Uterus (tissue), 2 donors: ENCODE measurements around the gene APC.

Source experiments
- POLR2A ChIP-seq, 2 donors: fragments of 450-650 bp; IDR thresholded peaks; one replicate each; pipeline ENCODE4 v1.6.1; 2016; ENCODE audit warnings: antibody characterized with exemption in 2 of 2, mild to moderate bottlenecking in 1 of 2, moderate library complexity in 1 of 2
- TF ChIP-seq, protein P1 (sequence below), 4 experiments: fragments of 200-600 bp in 2 of 4; fragments of 450-650 bp in 2 of 4; sonication (generic) in 2 of 4; IDR thresholded peaks; one replicate each; pipeline ENCODE4 v1.5.1; 2016 to 2019; ENCODE audit warnings: antibody characterized with exemption in 4 of 4, mild to moderate bottlenecking in 2 of 4, moderate library complexity in 1 of 4

DNA sequence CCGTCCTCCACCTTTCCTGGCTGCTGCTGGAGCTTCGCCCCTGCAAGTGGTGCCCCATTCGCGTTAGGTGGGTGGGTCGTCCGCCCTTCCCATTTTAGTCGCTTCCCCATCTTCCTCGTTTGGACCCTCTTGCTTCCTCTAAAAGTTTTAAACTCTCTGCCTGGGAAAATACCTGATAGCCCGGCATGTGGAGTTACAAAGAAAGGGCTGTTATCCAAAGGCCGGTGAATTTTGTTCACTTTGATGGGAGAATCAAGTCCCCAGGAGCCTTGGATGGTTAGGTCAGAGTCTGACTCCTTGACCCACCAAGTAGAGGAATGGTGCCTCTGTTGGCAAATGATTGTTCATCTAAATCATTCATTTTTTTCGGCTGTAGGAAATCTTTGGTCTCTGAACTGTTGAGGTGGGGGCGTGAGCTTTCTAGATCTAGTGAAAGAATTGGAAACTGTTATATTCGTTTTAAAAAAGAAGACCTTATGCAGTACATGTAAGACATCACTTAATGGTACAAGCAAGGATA lies 29.5 kb upstream of the APC start:
- TF ChIP-seq, protein P1, sequence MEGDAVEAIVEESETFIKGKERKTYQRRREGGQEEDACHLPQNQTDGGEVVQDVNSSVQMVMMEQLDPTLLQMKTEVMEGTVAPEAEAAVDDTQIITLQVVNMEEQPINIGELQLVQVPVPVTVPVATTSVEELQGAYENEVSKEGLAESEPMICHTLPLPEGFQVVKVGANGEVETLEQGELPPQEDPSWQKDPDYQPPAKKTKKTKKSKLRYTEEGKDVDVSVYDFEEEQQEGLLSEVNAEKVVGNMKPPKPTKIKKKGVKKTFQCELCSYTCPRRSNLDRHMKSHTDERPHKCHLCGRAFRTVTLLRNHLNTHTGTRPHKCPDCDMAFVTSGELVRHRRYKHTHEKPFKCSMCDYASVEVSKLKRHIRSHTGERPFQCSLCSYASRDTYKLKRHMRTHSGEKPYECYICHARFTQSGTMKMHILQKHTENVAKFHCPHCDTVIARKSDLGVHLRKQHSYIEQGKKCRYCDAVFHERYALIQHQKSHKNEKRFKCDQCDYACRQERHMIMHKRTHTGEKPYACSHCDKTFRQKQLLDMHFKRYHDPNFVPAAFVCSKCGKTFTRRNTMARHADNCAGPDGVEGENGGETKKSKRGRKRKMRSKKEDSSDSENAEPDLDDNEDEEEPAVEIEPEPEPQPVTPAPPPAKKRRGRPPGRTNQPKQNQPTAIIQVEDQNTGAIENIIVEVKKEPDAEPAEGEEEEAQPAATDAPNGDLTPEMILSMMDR (IDR thresholded peaks at IDR 0.05): no peak
- no peak for TF ChIP-seq POLR2A (IDR thresholded peaks at IDR 0.05)
